HG03457 (cell line): ENCODE measurements around the gene TSPAN17.

Experiments
- ATAC-seq: cut with Tn5 transposase; IDR thresholded peaks from one replicate; pipeline ENCODE4 v1.9.1; 2021; ENCODE audit warnings: moderate number of reproducible peaks; ENCODE audit not compliant: unreplicated experiment

Gene TSPAN17

DNA sequence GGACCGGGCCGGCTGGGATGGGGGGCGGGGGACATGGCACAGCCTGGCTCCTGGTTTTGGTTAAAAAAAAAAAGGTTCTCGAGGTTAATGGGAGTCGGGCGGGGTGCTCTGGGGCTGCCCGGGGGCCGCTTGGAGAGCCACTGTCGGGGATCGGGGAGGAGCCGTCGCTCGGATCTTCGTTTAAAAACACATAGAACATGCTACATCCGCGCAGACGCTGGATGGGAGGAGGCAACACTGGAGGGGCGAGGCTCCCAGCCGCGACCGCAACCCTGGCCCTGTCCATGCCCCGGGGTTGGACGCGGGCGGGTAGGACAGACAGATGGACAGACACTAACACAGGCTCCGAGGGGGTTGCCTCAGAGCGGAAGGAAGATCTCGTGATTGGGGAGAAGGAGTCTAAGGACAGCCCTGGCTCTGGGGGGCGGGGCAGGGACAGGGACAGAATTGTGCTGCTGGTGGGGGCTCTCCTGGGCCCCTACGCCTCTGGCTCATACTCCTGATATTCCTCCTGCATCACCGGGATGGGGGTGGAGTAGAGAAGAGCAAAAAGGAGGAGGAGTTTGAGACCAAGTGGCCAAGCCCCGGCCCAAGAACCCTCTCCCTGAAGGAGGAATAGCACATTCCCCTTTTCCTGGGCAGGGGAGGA is 26.8 kb upstream of the TSPAN17 start:
- ATAC-seq, result no peak

DNA sequence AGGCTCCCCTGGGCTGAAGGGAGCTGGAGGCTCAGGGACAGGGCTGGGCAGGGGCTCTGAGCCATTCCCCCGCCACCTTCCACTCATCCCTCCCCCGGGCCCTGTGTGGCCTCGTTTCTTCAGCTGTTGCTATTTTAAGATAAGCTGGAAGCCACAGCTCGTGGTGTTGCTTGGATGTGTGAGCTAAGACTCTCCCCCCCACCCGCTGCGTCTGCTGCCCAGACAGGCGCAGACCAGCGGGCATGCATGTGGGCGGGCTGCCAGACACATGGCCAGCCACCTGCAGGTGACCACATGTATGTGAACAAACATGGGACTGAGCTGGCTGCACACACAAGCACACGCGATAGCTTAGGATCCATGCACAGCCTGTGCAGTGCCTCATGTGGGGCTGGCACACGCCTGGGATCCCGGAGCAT is 25.6 kb upstream of the TSPAN17 start:
- no peak for ATAC-seq

DNA sequence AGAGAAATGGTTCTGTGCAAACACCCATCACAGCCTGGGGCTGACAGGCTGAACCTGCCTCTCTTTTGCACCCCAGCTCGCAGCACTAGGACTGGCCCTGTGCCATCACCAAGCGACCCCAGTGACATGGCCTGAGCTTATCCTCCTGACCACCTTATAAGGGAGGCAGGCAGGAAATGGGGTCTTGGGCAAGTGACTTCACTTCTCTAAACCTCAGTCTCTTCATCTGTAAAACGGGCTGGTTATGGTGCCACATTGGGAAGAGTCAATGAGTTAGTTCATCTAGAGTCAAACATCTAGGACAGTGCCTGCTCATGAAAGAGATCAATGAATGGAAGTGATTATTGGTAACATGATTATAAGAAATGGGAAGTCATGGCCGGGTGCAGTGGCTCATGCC is 23.1 kb upstream of the TSPAN17 start:
- no peak for ATAC-seq

DNA sequence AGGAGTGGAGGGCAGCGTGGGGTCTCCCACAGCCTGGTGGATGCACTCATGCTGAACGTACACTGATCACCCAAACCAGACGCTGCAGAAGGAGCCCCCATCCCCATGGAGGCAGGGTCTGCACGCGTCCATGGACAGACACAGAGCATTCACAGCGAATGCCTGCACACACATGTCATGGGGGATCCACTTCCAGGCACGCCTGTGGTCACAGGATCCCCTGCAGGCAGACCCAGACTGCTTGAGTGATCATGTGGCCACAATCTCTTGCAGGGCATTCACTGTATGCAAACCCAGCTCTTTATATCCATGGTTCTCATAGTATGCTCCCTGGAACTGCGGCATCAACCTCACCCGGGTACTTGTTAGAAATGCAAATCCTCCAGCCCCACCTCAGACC is 22.3 kb upstream of the TSPAN17 start:
- no peak for ATAC-seq

DNA sequence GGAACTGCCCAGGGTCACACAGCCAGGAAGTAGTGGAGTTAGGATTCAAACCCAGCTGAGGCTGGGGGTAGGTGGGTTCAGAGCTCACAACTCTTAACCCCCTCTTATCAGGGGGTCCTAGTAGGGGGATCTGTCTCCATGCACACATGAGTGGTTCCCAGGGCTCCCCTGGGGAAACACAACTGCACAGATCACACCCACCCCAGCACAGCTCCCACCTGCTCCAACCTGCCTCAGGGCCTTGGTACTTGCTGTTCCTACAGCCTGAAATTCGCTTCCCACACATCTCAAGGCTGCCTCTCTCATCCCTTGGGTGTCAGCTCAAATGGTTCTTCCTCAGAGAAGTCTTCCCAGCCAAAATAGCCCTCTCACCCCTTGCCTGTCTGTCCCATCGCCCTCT is 21.8 kb upstream of the TSPAN17 start:
- ATAC-seq, result no peak

DNA sequence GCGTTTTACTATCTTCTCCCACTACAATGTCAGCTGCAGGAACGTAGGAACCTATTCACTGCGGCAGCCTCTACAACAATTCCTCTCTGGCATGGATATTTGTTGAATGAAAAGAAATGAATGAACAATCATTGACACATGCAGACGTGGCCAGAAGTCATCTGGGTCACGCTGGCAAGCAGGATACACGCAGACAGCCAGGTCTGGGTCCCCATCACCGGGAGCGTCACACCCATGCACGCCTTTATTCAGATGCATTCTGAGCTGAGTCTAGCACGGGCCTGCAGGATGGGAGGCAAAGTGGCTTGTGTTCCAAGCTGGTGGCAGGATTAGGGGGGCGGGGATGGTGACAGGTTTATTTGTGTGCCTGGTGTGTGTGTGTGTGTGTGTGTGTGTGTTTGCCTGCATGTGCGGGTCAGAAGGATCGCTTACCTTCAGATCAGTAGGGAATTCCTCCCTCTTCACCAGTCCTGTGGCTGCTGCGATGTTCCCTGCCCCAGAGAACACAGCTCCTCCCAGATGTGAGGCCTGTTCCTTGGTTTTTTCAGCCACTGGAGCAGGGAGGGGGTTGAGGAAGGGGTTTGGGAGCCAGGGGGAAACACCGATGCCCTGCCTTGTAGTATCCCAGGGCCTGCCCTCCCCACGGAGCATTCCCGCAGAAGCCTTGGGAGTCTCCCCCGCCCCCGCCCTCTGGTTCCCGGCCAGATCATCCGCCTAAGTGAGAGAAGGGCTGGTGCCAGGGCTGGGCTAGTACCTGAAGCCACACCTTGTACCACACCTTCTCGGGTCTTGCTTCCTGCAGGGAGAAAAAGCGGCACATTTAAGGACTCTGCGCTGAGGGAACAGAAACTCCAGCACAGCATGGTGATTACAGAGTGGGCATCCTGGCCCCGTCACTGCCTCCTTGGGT is 21.1 kb upstream of the TSPAN17 start:
- ATAC-seq, result no peak

DNA sequence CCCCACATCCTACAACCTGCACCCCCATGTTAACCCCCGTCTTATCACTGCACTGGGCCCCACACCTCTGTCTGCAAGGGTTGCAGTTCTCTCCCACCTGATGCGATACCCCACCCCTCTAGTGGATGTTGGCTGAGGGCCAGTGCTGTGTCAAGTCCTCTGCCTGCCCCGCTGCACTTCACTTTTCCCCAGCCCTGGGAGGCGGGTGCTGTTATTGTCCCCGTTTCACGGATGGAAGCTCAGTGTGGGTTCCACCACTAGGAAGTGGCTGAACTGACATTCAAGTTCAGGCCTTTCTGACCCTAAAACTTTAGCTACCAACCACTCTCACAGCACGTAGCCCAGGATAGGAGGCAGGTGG is 20.4 kb upstream of the TSPAN17 start:
- no peak for ATAC-seq

DNA sequence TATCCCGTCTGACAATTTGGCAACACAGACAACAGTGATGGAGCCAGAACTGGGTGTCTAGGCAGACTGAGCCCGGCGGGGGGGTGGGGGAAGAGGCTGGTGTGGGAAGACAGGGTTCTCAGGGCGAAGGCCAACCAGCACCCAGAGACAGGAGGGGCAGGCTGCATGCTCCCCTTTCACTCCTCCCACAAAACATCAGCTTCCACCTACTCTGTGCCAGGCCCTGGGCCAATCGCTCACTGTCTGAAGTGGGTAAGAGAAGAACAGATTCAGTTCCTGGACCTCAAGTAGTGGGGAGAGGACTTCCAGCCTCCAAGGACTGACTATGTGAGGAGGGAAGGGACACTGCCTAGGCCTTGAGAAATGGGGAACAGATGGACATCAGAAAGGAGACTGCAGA is 19.7 kb upstream of the TSPAN17 start:
- no peak for ATAC-seq

DNA sequence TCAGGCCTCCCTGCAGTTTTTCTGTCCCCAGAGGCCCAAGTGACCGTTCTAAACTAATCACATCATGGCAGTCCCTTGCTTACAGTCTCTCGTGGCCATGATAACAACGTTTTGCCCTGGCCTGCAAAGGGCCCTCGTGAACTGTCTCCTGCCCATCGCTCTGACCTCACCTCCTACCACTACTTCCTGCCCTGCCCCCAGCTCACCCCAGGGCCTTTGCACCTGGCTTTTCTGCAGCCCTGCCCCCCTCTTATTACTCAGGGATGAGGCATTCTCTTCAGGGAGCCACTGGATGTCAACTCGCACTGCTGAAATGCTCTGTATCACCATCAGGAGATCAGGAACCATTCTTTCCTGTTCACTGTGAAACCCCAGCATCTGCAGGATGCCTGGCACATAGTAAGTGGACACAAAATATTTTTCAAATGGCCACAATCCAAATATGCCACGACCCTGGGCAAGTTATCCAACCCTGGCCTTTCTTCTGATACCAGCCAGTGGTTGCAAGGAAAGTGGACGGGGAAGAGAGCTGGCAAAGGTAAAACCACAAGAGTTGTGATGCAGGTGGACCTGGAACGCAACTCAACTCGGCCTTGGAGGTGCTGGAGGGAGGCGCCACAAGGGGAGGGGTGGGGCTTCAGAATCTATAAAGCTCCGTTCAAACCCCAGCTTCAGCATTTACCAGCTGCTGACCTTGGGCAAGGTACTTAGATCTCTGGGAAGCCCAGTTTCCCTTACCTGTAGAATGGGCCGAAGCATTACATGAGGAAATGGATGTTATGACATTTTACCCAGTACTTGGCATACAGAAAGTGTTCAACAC is 18.7 kb upstream of the TSPAN17 start:
- ATAC-seq, result no peak

DNA sequence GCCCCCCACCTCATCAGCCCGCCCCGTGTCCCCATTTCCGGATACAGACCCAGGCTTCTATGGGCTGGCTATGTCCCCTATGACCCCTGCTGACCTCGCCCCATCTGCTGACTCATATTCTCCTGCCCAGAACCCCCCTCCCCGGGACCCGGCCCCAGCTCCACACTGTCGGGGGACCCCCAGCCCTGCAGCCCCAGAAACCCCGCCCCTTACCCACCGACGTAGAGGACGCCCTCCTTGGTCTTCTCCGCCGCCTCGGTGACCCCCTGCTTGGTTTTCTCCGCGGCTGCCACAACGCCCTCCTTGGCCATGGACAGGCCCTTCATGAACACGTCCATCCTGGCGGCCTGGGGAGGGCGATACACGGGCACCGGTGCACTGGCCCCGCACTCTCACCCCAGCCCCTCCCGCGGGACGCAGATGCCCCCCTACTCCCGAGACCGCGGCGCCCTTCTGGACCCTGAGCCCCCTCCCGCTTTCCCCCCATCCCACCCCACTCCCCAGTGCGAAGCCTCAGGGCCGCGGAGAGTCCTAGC is 17.9 kb upstream of the TSPAN17 start:
- no peak for ATAC-seq

DNA sequence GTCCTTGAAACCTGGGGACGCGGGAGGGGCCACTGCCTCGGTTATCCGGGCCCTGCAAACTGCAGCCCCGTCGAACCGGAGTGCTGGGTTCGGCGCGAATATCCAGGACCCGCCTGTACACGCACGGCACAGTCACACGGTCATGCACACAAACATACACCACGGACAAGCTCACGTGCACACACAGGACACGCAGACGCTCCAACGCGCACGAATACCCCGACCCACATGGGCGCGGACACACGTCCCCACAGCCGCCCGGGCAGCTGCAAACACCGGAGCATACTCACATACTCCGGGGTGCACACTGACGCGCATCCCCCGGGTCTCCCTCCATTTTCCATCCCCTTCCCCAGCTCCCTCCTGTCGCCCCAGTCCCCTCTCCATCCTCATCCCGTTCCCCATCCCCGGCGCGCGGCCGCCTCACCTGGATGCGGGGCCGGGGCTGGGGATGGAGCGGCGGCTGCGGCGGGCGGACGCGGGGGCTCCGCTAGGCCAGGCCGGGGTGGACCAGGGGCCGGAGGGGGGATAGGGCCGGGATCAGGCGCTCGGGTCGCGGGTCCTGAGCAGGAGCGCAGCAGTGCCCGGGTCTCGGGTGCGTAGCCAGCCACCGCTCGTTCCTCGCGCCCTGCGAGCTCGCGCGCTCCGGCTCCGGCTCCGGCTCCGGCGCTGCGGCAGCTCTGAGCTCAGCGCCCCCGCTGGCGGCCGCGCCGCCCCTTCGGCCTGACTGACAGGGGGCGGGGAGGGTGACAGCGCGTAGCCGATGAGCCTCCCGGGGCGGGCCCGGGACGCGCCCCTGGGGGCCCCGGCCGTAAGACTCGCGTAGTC is 17.2 kb upstream of the TSPAN17 start, which contains the start of the genes EIF4E1B and SNCB:
EIF4E1B (plus strand) TSS at position 823 of the 828 bp plus-strand sequence. CDS start 12,113 bp downstream, outside the sequence.
SNCB (minus strand) TSS at position 682 of the 828 bp plus-strand sequence. CDS start 880 bp downstream, outside the sequence.
- no peak for ATAC-seq

DNA sequence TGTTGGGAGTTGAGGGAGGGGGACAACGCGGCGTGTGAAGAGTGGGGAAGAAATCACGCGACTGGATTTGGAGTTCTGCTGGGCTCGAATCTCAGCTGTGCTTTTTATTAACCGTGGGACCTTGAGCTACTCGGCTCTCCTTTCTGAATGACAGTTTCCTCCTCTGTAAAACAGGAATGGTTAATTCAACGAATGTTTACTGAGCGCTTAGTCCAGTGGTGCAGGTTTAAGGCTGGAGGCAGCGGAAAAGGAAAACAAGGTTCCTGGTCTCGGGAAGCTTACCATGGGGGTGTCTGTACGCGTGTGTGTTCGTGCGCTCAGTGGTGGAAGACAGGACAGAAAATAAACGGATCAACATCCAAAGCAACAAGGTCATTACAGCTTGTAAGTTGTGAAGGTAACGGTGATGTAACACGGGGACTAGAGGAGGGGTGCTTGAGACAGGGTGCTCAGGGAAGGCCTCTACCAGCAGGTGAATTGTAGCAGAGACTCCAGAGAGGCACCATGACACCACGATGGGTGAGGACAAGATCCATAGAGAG is 16.5 kb upstream of the TSPAN17 start:
- no peak for ATAC-seq

DNA sequence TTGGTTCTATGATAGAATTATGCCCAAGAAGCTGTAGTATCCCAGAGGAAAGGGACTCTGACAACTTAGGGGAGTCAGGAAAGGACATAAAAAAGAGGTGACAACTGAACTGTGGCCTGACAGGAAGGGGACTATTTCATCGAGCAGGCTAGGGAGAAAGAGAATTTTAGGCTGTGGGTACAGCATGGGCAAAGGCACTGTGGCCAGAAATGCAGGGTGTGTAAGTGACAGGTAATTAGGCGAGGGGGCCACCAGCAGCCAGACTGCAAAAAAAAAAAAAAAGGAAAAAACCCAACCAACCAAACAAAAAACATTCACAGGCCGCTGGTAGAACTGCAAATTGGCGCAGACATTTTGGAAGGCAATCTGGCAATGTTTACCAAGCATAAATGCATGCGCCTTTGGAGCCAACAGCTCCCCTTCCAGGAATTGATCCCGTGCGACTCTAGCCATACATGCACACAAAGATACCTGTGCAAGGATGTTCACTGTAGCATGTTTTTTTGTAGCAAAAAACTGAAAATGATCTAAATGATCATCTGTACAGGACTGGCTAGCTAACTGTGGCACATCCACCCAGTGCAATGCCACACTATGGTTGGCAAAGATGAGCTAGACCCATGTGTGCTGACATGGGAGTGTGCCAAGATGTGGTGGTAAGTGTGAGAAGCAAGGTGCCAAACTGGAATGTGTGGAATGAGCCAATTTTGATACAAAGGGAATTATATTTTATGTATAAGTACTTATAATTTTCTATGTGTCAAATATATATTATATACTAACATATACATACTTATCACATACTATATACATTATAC is 15.7 kb upstream of the TSPAN17 start:
- no peak for ATAC-seq

DNA sequence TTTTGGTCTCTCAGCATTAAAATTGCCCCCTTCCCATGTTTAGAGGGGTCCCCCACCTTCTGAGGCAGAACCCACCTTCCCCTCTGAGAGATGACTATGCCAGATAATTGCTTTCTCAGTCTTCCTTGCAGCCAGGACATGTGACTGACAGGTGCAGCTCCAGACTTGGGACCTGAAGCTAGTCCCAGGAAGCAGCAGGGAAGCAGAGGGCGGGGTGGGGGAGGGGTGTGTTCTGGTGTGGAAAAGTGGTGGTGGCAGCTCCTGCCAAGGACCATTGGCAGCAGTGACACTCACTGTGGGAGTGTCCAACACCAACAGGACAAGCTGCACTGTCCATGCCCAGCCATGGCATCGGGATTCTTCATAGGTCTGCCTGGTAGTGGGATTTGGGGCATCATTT is 14.5 kb upstream of the TSPAN17 start:
- no peak for ATAC-seq

DNA sequence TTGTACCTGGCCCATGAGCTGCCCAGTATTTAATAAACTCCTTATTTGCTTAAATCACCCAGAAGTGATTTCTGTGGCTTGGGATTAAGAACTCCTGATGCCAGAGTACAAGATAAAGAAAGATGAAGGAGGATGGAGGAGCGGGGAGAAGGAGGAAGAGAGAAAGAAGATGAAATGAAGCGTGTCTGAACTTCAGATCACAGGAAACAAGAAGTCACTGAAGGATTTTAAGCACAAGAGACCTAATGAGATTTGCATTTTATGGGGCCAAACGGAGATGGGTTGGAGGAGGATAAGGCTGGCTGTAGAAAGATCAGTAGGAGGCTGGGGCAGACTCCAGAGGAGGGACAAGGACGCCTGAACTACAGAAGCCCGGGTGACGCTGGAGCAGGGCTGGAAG is 13.7 kb upstream of the TSPAN17 start:
- no peak for ATAC-seq

DNA sequence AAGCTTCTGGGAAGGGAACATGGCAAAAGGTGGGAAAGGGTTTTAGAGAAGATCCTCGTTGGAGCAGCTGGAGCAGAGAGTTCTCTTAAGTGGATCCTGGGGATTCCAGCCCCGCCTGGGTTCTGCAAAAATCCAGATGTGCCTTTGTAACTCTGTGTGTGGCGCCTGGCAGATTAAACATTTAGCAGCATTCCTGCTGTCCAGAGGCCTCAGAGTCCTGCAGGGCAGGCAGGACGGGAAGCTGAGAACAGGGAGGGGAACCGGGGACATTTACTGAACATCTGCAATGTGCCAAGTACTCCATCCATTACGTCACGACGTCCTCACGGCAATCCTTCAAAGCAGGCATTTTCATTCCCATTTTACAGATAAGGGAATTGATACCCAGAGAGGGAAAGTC is 10.9 kb upstream of the TSPAN17 start:
- no peak for ATAC-seq

DNA sequence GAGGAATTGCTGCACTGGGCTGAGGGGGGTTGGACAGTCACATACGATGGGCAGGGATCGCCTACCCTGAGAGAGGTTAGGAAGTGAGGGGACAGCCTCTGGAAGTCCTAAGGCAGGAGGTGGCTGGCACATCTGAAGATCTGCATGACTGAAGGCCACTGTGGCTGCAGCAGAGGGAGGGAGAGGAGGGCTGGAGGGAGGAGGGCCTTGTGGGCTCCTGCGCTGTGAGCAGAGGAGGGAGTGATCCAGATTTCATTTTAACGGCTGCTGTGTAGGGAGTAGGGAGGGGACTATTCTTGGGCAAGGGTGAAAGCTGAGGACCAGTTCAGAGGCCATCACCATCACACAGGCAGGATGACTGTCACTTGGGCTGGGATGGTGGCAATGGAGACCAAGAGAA is 9.7 kb upstream of the TSPAN17 start:
- no peak for ATAC-seq

DNA sequence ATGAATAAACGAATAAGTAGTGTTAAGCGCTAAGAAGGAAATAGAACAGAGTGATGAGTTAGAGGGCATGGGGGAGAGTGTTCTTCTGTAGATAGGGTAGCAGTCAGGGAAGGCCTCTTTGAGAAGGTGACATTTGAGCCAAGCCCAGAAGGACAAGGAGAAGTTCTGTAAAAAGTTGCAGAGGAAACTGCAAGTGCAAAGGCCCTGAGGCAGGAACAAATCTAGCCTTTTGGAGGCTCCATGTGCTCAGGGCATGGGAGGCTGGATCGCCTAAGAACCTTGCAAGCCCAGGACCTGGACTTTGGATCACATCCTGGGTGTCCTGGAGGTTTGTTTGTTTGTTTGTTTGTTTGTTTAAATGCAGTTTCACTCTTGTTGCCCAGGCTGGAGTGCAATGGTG is 8.8 kb upstream of the TSPAN17 start:
- no peak for ATAC-seq

DNA sequence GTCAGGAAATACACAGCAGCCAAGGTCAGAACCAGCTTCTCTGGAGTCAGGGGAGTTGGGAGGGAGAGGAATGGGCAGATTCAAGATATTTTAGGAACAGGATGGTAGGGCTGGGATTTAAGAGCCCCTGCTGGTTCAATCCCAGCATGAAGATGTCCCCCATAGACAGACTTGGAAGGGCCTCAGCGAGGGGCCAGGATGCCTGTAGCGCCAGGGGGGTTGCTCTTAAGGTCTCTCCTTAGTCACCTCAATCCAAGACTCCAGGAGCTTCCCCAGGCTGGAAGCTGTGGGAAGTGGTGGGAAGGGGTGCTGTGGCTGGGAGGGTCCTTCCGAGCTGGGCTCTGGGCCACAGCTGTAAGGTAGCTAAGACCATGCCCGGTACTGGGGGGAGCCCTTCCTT is 8.1 kb upstream of the TSPAN17 start:
- no peak for ATAC-seq
